GM23338 (cell line): ENCODE data around the gene REC8. TPM values are rescaled to one million over a fixed set of nuclear protein-coding genes. Genes with fewer than 3 reads are reported as not detected.

Experiments used
- ATAC-seq: fragments of 200-7000 bp; cut with Tn5 transposase; 3 replicates; pipeline ENCODE4 v1.9.1; 2020
- DNase-seq: peaks from one replicate; pipeline ENCODE4 v3.0.0-alpha.2; 2015; ENCODE audit warnings: low spot score
- H2AFZ ChIP-seq: fragments of 200-600 bp; sonication (generic); 2 replicates; pipeline ENCODE4 v1.8.0; 2016; ENCODE audit warnings: antibody characterized with exemption, mild to moderate bottlenecking, moderate library complexity
- H3F3A ChIP-seq: fragments of 200-600 bp; sonication (generic); replicated peaks from 2 replicates; pipeline ENCODE4 v1.8.0; 2017; ENCODE audit warnings: antibody characterized with exemption, mixed run types, low read depth
- H3K27ac ChIP-seq: fragments of 200-600 bp; sonication (generic); 2 replicates; pipeline ENCODE4 v1.6.1; 2016; ENCODE audit warnings: low read depth
- H3K27me3 ChIP-seq: fragments of 200-600 bp; sonication (generic); 2 replicates; pipeline ENCODE4 v1.8.0; 2016; ENCODE audit warnings: mild to moderate bottlenecking, mixed run types, moderate library complexity; ENCODE audit not compliant: insufficient read depth
- H3K36me3 ChIP-seq: fragments of 200-600 bp; sonication (generic); 2 replicates; pipeline ENCODE4 v1.8.0; 2016; ENCODE audit warnings: mild to moderate bottlenecking; ENCODE audit not compliant: insufficient read depth
- H3K4me1 ChIP-seq: fragments of 200-600 bp; sonication (generic); 2 replicates; pipeline ENCODE4 v1.8.0; 2016; ENCODE audit warnings: mild to moderate bottlenecking, moderate library complexity; ENCODE audit not compliant: insufficient read depth
- H3K4me2 ChIP-seq: fragments of 200-600 bp; sonication (generic); 2 replicates; pipeline ENCODE4 v1.7.1; 2017; ENCODE audit warnings: mixed run types
- H3K4me3 ChIP-seq: fragments of 200-600 bp; sonication (generic); 2 replicates; pipeline ENCODE4 v1.6.1; 2016; ENCODE audit warnings: mixed run types
- H3K79me2 ChIP-seq: fragments of 200-600 bp; sonication (generic); replicated peaks from 2 replicates; pipeline ENCODE4 v1.8.0; 2017; ENCODE audit warnings: mild to moderate bottlenecking; ENCODE audit not compliant: insufficient read depth
- H3K9me2 ChIP-seq: fragments of 200-600 bp; sonication (generic); 2 replicates; pipeline ENCODE4 v1.8.0; 2017; ENCODE audit not compliant: insufficient read depth
- H4K20me1 ChIP-seq: fragments of 200-600 bp; sonication (generic); replicated peaks from 2 replicates; pipeline ENCODE4 v1.8.0; 2017; ENCODE audit warnings: mild to moderate bottlenecking; ENCODE audit not compliant: insufficient read depth
- H3K27ac Mint-ChIP-seq: 2 replicates; pipeline ENCODE4 v1.8.0; 2020; ENCODE audit warnings: inconsistent platforms, mild to moderate bottlenecking, moderate library complexity, mixed read lengths
- H3K27me3 Mint-ChIP-seq: 3 replicates; pipeline ENCODE4 v1.8.0; 2022; ENCODE audit warnings: low read depth, mild to moderate bottlenecking, moderate library complexity, mixed read lengths, inconsistent platforms; ENCODE audit not compliant: insufficient read depth, poor library complexity
- H3K36me3 Mint-ChIP-seq: 3 replicates; pipeline ENCODE4 v1.8.0; 2021; ENCODE audit warnings: low read depth, mild to moderate bottlenecking, inconsistent platforms, moderate library complexity, mixed read lengths
- H3K4me1 Mint-ChIP-seq: 3 replicates; pipeline ENCODE4 v1.8.0; 2020; ENCODE audit warnings: mild to moderate bottlenecking, inconsistent platforms, mixed read lengths
- H3K4me3 Mint-ChIP-seq: 3 replicates; pipeline ENCODE4 v1.8.0; 2021; ENCODE audit warnings: moderate library complexity, mild to moderate bottlenecking, inconsistent platforms, mixed read lengths
- H3K9me3 Mint-ChIP-seq: 3 replicates; pipeline ENCODE4 v1.8.0; 2020; ENCODE audit warnings: moderate library complexity, mild to moderate bottlenecking, inconsistent platforms, mixed read lengths
- CTCF ChIP-seq, 2 experiments: fragments of 200-600 bp in 1 of 2; sonication (generic) in 1 of 2; conservative IDR thresholded peaks; 2 replicates each; pipeline versions ENCODE4 v1.5.1 to v1.6.1; 2016 to 2017; ENCODE audit warnings: antibody characterized with exemption in 2 of 2, low read depth in 2 of 2, mild to moderate bottlenecking in 2 of 2, moderate library complexity in 1 of 2
- STAT1 ChIP-seq: IDR thresholded peaks from one replicate; pipeline ENCODE4 v1.6.1; 2016; ENCODE audit warnings: antibody characterized with exemption; ENCODE audit not compliant: unreplicated experiment
- ZNF331 ChIP-seq: fragments of 250-450 bp; sonication (Bioruptor Pico); IDR thresholded peaks from 2 replicates; pipeline ENCODE4 v1.5.0; 2020; ENCODE audit warnings: low read depth, mild to moderate bottlenecking, moderate library complexity
- ZNF462 ChIP-seq: fragments of 250-450 bp; sonication (Bioruptor Pico); IDR thresholded peaks from 2 replicates; pipeline ENCODE4 v1.5.0; 2020; ENCODE audit warnings: mild to moderate bottlenecking, moderate library complexity
- polyA plus RNA-seq: library from polyadenylated mRNA; unstranded; fragments of >200 nt; fragmentation: Nextera tagmentation; extraction: Ambion mirVana; gene quantifications from 2 replicates; pipeline ENCODE4 v1.2.1, GENCODE V29; 2016
- total RNA-seq: library from RNA; depleted of rRNA; stranded (reverse); fragments of >200 nt; shearing (Covaris generic); gene quantifications from 2 replicates; pipeline ENCODE4 v1.2.3, GENCODE V29; 2014

Gene REC8
- total and polyA plus RNA-seq, 2 experiments from 2014 or later = 25.7 to 36.8 TPM

- no peak for TF ChIP-seq ZNF462 (CRISPR knock-in tag)
These were observed 39.4 kb downstream of the REC8 start (continued) for GRCh38 chr14:24211311-24211710.

- Mint-ChIP-seq H3K9me3 (peaks cover 3% of the 10 kb centered on the region; the same call in 2 of the 3 replicates), H3K27me3 (peaks cover 19% of the 10 kb centered on the region), H3K36me3 (peaks cover 55% of the 10 kb centered on the region), H3K4me1 (peaks cover 19% of the 10 kb centered on the region), H3K27ac (peak within 1 kb of the TSS; percentile 99), H3K4me3 (peak within 1 kb of the TSS; percentile 93)
- Histone ChIP-seq H3K79me2 (no peaks in the 10 kb centered on the region; the same call in 1 of the 2 replicates), H3F3A (peaks cover 28% of the 10 kb centered on the region), H3K9me2 (no peaks in the 10 kb centered on the region), H3K4me2 (peak within 1 kb of the TSS; percentile 81), H3K27me3 (no peaks in the 10 kb centered on the region), H3K4me1 (peaks cover 16% of the 10 kb centered on the region), H4K20me1 (no peaks in the 10 kb centered on the region; the same call in 1 of the 2 replicates), H2AFZ (peak within 1 kb of the TSS; percentile 16; the same call in 1 of the 2 replicates), H3K27ac (peak within 1 kb of the TSS; percentile 100), H3K36me3 (peaks cover 5% of the 10 kb centered on the region), H3K4me3 (peak within 1 kb of the TSS; percentile 83)
- ATAC-seq = peak; percentile 90
- peak; percentile 99 for DNase-seq
- TF ChIP-seq ZNF331 (no peak), STAT1 (no peak), ZNF462 (CRISPR knock-in tag) (no peak), CTCF (conservative IDR thresholded peaks at IDR 0.05; ENCODE audit: low read depth in 2 of 2) (0 out of 4 replicates have a peak, but pooled peaks of 1 of the 2 experiments have one; percentile 9)
These were observed 41.3 kb downstream of the REC8 start, which contains the start of gene CHMP4A for GRCh38 chr14:24212924-24213865. Gene CHMP4A (minus strand): TSS chr14:24213488. CDS start chr14:24213439, 49 bp downstream.
